H1 (cell line): ENCODE data around the gene TBCE. TPM values are rescaled to one million over a fixed set of nuclear protein-coding genes. Genes with fewer than 3 reads are reported as not detected.

Source experiments
- CTCF ChIA-PET: fragments of 300-600 bp; sonication (Branson Sonifier 250); formaldehyde crosslinking; loops from one replicate; lab custom pipeline; 2021; ENCODE audit not compliant: partially characterized antibody; lab: Charles Lee
- POLR2A ChIA-PET: fragments of 300-600 bp; sonication (Branson Sonifier 250); formaldehyde crosslinking; loops from one replicate; lab custom pipeline; 2021; ENCODE audit warnings: inconsistent platforms; ENCODE audit not compliant: partially characterized antibody; lab: Charles Lee
- DNase-seq, 2 experiments: peaks; one replicate each; pipeline versions ENCODE4 v3.0.0 to v3.0.0-alpha.2; 2010 to 2022; ENCODE audit warnings: low spot score in 2 of 2, low read depth in 1 of 2, mixed read lengths in 1 of 2
- FAIRE-seq: peaks from 2 replicates; lab custom pipeline; 2011; peaks lifted over from hg19 to GRCh38; lab: Jason Lieb, UNC
- H2AFZ ChIP-seq: 2 replicates; pipeline ENCODE4 v1.8.1; 2012; ENCODE audit warnings: low read length, inconsistent platforms
- H2AK5ac ChIP-seq: 2 replicates; pipeline ENCODE4 v1.6.1; 2013; ENCODE audit warnings: low read depth, low read length
- H2BK120ac ChIP-seq: replicated peaks from 2 replicates; pipeline ENCODE3; 2013; ENCODE audit warnings: low read depth, low read length, inconsistent platforms
- H2BK12ac ChIP-seq: 2 replicates; pipeline ENCODE4 v1.6.1; 2013; ENCODE audit warnings: low read depth, low read length
- H2BK15ac ChIP-seq: 2 replicates; pipeline ENCODE4 v1.6.1; 2013; ENCODE audit warnings: low read length
- H2BK20ac ChIP-seq: 2 replicates; pipeline ENCODE4 v1.6.1; 2013; ENCODE audit warnings: low read length
- H2BK5ac ChIP-seq: 2 replicates; pipeline ENCODE4 v1.6.1; 2013; ENCODE audit warnings: low read depth, low read length
- H3K14ac ChIP-seq: 2 replicates; pipeline ENCODE4 v1.6.1; 2013; ENCODE audit warnings: inconsistent platforms; ENCODE audit not compliant: insufficient read length
- H3K18ac ChIP-seq: 2 replicates; pipeline ENCODE4 v1.6.1; 2013; ENCODE audit warnings: low read length; ENCODE audit errors: extremely low read depth
- H3K23ac ChIP-seq: 2 replicates; pipeline ENCODE4 v1.6.1; 2013; ENCODE audit warnings: inconsistent platforms; ENCODE audit not compliant: insufficient read length
- H3K23me2 ChIP-seq: 2 replicates; pipeline ENCODE4 v1.6.1; 2013; ENCODE audit warnings: low read depth, low read length
- H3K27ac ChIP-seq: 2 replicates; pipeline ENCODE4 v1.6.1; 2011; ENCODE audit warnings: low read depth, low read length, inconsistent platforms
- H3K27me3 ChIP-seq, 4 experiments: replicated peaks in 1 of 4; 1 replicate in 1 of 4; 2 replicates in 3 of 4; pipeline versions ENCODE4 v1.6.1 to v1.8.1; 2011 to 2013; ENCODE audit warnings: low read length in 3 of 4, mild to moderate bottlenecking in 3 of 4, inconsistent platforms in 2 of 4, mixed read lengths in 2 of 4, moderate library complexity in 1 of 4; ENCODE audit not compliant: control insufficient read depth in 3 of 4, insufficient read depth in 3 of 4; ENCODE audit errors: extremely low read depth in 1 of 4
- H3K36me3 ChIP-seq, 4 experiments: 2 replicates each; pipeline versions ENCODE4 v1.6.1 to v1.8.1; 2011 to 2013; ENCODE audit warnings: mild to moderate bottlenecking in 4 of 4, low read length in 3 of 4, moderate library complexity in 2 of 4, control low read depth in 1 of 4, inconsistent platforms in 1 of 4; ENCODE audit not compliant: insufficient read depth in 4 of 4, control insufficient read depth in 2 of 4
- H3K4ac ChIP-seq: replicated peaks from 2 replicates; pipeline ENCODE3; 2013; ENCODE audit warnings: low read length, low read depth, mixed read lengths, inconsistent platforms; ENCODE audit not compliant: insufficient read length
- H3K4me1 ChIP-seq, 4 experiments: replicated peaks in 1 of 4; 1 replicate in 1 of 4; 2 replicates in 3 of 4; pipeline versions ENCODE4 v1.6.1 to v1.8.1; 2011 to 2013; ENCODE audit warnings: low read length in 3 of 4, inconsistent platforms in 2 of 4, mixed read lengths in 1 of 4; ENCODE audit not compliant: insufficient read depth in 4 of 4, control insufficient read depth in 3 of 4
- H3K4me2 ChIP-seq, 2 experiments: 2 replicates each; pipeline versions ENCODE4 v1.6.1 to v1.8.1; 2011 to 2013; ENCODE audit warnings: low read depth in 2 of 2, low read length in 2 of 2, control low read depth in 1 of 2, inconsistent platforms in 1 of 2, mild to moderate bottlenecking in 1 of 2; ENCODE audit not compliant: insufficient read depth in 1 of 2
- H3K4me3 ChIP-seq, 4 experiments: fragments of 200-600, 300-600 bp in 1 of 4; sonication (generic), shearing (Covaris generic), sonication (Bioruptor Twin) in 1 of 4; 2 replicates each; pipeline versions ENCODE4 v1.5.1 to v1.8.1; 2011 to 2016; ENCODE audit warnings: low read length in 4 of 4, low read depth in 3 of 4, control low read depth in 2 of 4, inconsistent platforms in 2 of 4, mild to moderate bottlenecking in 2 of 4, mixed read lengths in 1 of 4, moderate library complexity in 1 of 4; ENCODE audit not compliant: insufficient read depth in 2 of 4; ENCODE audit errors: extremely low read depth in 1 of 4
- H3K56ac ChIP-seq: replicated peaks from 2 replicates; pipeline ENCODE3; 2013; ENCODE audit warnings: low read depth, mild to moderate bottlenecking, mixed read lengths, low read length, inconsistent platforms; ENCODE audit not compliant: insufficient read length
- H3K79me1 ChIP-seq: 2 replicates; pipeline ENCODE4 v1.6.1; 2013; ENCODE audit warnings: low read depth, low read length, control low read depth
- H3K79me2 ChIP-seq, 2 experiments: 2 replicates each; pipeline versions ENCODE4 v1.6.1 to v1.8.1; 2012 to 2013; ENCODE audit warnings: low read length in 2 of 2, mild to moderate bottlenecking in 2 of 2, inconsistent platforms in 1 of 2; ENCODE audit not compliant: insufficient read depth in 2 of 2, control insufficient read depth in 1 of 2
- H3K9ac ChIP-seq, 4 experiments: replicated peaks in 1 of 4; 1 replicate in 1 of 4; 2 replicates in 3 of 4; pipeline versions ENCODE4 v1.6.1 to v1.8.1; 2011 to 2013; ENCODE audit warnings: low read depth in 3 of 4, low read length in 3 of 4, control low read depth in 2 of 4, mild to moderate bottlenecking in 2 of 4, moderate library complexity in 2 of 4, inconsistent platforms in 1 of 4; ENCODE audit errors: extremely low read depth in 1 of 4
- H3K9me3 ChIP-seq, 2 experiments: 2 replicates each; pipeline versions ENCODE4 v1.6.1 to v1.8.1; 2012 to 2013; ENCODE audit warnings: mild to moderate bottlenecking in 2 of 2, moderate library complexity in 2 of 2, control low read depth in 1 of 2, inconsistent platforms in 1 of 2, low read depth in 1 of 2, low read length in 1 of 2, mixed read lengths in 1 of 2; ENCODE audit not compliant: insufficient read depth in 2 of 2
- H4K20me1 ChIP-seq, 2 experiments: replicated peaks in 1 of 2; 2 replicates each; pipeline versions ENCODE3 to v1.8.1; 2011 to 2013; ENCODE audit warnings: inconsistent platforms in 2 of 2, low read length in 2 of 2, mild to moderate bottlenecking in 1 of 2; ENCODE audit not compliant: insufficient read depth in 2 of 2, control insufficient read depth in 1 of 2
- H4K5ac ChIP-seq: 2 replicates; pipeline ENCODE4 v1.6.1; 2013; ENCODE audit warnings: low read length, low read depth, mixed read lengths, inconsistent platforms; ENCODE audit not compliant: insufficient read length
- H4K8ac ChIP-seq: 2 replicates; pipeline ENCODE4 v1.8.0; 2013; ENCODE audit warnings: mild to moderate bottlenecking, moderate library complexity, low read length, inconsistent platforms; ENCODE audit not compliant: insufficient read depth; ENCODE audit errors: extremely low read depth
- H4K91ac ChIP-seq: replicated peaks from 2 replicates; pipeline ENCODE3; 2013; ENCODE audit warnings: low read length, mixed read lengths, inconsistent platforms; ENCODE audit not compliant: insufficient read length
- ATF3 ChIP-seq: IDR thresholded peaks from 2 replicates; pipeline ENCODE4 v1.6.1; 2011; ENCODE audit warnings: low read depth, mild to moderate bottlenecking, low read length; ENCODE audit not compliant: insufficient read depth
- CEBPB ChIP-seq: IDR thresholded peaks from 2 replicates; pipeline ENCODE4 v1.6.1; 2012; ENCODE audit warnings: low read depth, low read length
- GABPA ChIP-seq: IDR thresholded peaks from 2 replicates; pipeline ENCODE4 v1.6.1; 2011; ENCODE audit warnings: mild to moderate bottlenecking, low read length, moderate library complexity, borderline replicate concordance; ENCODE audit not compliant: insufficient read depth
- MAFK ChIP-seq: IDR thresholded peaks from 2 replicates; pipeline ENCODE4 v1.6.1; 2012; ENCODE audit warnings: low read depth, mild to moderate bottlenecking, improper control_type of control experiment, low read length
- RFX5 ChIP-seq: IDR thresholded peaks from 2 replicates; pipeline ENCODE4 v1.6.1; 2011; ENCODE audit warnings: low read depth, low read length, improper control_type of control experiment, borderline replicate concordance
- SP1 ChIP-seq: IDR thresholded peaks from 2 replicates; pipeline ENCODE4 v1.6.1; 2011; ENCODE audit warnings: low read depth, low read length
- SUZ12 ChIP-seq: fragments of 200-600 bp; sonication (generic); IDR thresholded peaks from 2 replicates; pipeline ENCODE4 v1.6.1; 2012; ENCODE audit warnings: mild to moderate bottlenecking, inconsistent platforms, low read length, moderate library complexity, mixed read lengths
- TCF12 ChIP-seq: IDR thresholded peaks from 2 replicates; pipeline ENCODE4 v1.6.1; 2011; ENCODE audit warnings: low read depth, mild to moderate bottlenecking, low read length
- USF2 ChIP-seq: IDR thresholded peaks from 2 replicates; pipeline ENCODE4 v1.6.1; 2011; ENCODE audit warnings: low read length, improper control_type of control experiment
- WGBS, 2 experiments: shearing (Covaris generic) in 1 of 2; methylation state at CpG; one replicate each; pipeline versions ENCODE4 v1.1.6 to v1.1.7; 2013 to 2015; ENCODE audit warnings: low lambda C conversion rate in 2 of 2, mixed read lengths in 2 of 2, inconsistent platforms in 1 of 2, low coverage in 1 of 2, missing lambda C conversion rate in 1 of 2; ENCODE audit not compliant: insufficient replicate concordance in 2 of 2, insufficient coverage in 1 of 2, insufficient read length in 1 of 2; ENCODE audit errors: extremely low coverage in 1 of 2, missing lambda C conversion rate in 1 of 2; 5-methylcytosine and 5-hydroxymethylcytosine counted together
- polyA plus RNA-seq, 7 experiments: library from polyadenylated mRNA; depleted of rRNA in 3 of 7; stranded (reverse) in 5 of 7; unstranded in 2 of 7; fragments of >200 nt in 5 of 7; fragments of 200-250 nt in 2 of 7; gene quantifications; 1 replicate in 5 of 7; 2 replicates in 1 of 7; 4 replicates in 1 of 7; pipeline versions ENCODE4 v1.2.1 to v1.2.3, GENCODE V29; 2011 to 2013; ENCODE audit warnings: missing spikeins in 2 of 7, mixed read lengths in 2 of 7
- total RNA-seq: library from RNA; stranded (reverse); fragmentation: NEBNext Ultra II Directional; extraction: Animal tissue kit (Norgen Biotek cat#: 25700); gene quantifications from 2 replicates; pipeline ENCODE4 v1.2.1, GENCODE V29; 2021

Gene TBCE
- total and polyA plus RNA-seq, 2 of the 8 experiments (the other 6 are each of a cell fraction or from before 2014, with no cell fraction given), result 22.7 to 42.9 TPM

- Histone ChIP-seq H3K27ac (no peak overlapping the region), H3K79me2 (no peaks in the 10 kb centered on the region), H4K20me1 (no peaks in the 10 kb centered on the region), H4K8ac (no peak overlapping the region), H3K56ac (no peak overlapping the region), H3K79me1 (no peaks in the 10 kb centered on the region), H2BK5ac (no peak overlapping the region), H2AFZ (peak overlapping the region; percentile 46), H2AK5ac (no peak overlapping the region), H3K9me3 (no peaks in the 10 kb centered on the region), H3K36me3 (no peaks in the 10 kb centered on the region), H3K14ac (no peak overlapping the region), H3K9ac (no peak overlapping the region), H2BK120ac (no peak overlapping the region), H3K4me1 (peaks cover 3 to 5% (median 4%) of the 10 kb centered on the region in 4 experiments; a peak in 4 of 7 replicates), H2BK12ac (no peak overlapping the region), H4K5ac (no peak overlapping the region), H2BK15ac (0 out of 2 replicates have a peak overlapping the region, but pooled peaks have one; percentile 81), H3K23ac (no peak overlapping the region), H4K91ac (no peak overlapping the region), H3K4me3 (no peak overlapping the region), H3K4me2 (no peak overlapping the region), H2BK20ac (no peak overlapping the region), H3K23me2 (no peaks in the 10 kb centered on the region; the same call in none of the 2 replicates), H3K18ac (no peak overlapping the region; the same call in 1 of the 2 replicates), H3K27me3 (no peaks in the 10 kb centered on the region), H3K4ac (no peak overlapping the region)
- FAIRE-seq (peak; percentile 63), DNase-seq (peak; percentile 23 to 51)
- CTCF ChIA-PET, result interaction anchor here (0.7 to 1.8 kb wide), 5 partner anchors 15 to 104 kb away, joined by 3 to 7 read pairs (median 4); no protein-coding TSS in a partner anchor
- WGBS, 2 experiments, result 80% methylated on average over 11 of the region's 11 CpGs; no CpG with 5 or more reads in 1 of the 2 experiments
- POLR2A ChIA-PET, result interaction anchor here (0.6 to 1.8 kb wide), 4 partner anchors 10 to 147 kb away, joined by 3 to 6 read pairs (median 4); partner anchors contain the start of genes ARID4B, GGPS1 and TBCE
- TF ChIP-seq ATF3 (no peak), SUZ12 (no peak), MAFK (no peak), SP1 (0 out of 2 replicates have a peak, but pooled peaks have one; percentile 16), CEBPB (no peak), GABPA (no peak), USF2 (no peak), RFX5 (no peak), TCF12 (0 out of 2 replicates have a peak, but pooled peaks have one; percentile 28)
Measured at GRCh38 chr1:235357485-235358373, 9.5 kb upstream of the TBCE start.
